CD4-positive, alpha-beta T cell treated with Interleukin-4 for 1 hour (primary cell): Measurements from ENCODE around the gene HTT.
A peak's percentile ranks its signal among the peaks of the same experiment; 100 is the strongest.

ENCODE experiments used
- DNase-seq, 2 donors: peaks; one replicate each; pipeline ENCODE4 v3.0.0-alpha.2; 2020 to 2022

Gene HTT

GRCh38 chr4:3205995-3206394, 131.5 kb downstream of the HTT start:
- DNase-seq = peak in 1 of 2 donors; percentile 4

DNA sequence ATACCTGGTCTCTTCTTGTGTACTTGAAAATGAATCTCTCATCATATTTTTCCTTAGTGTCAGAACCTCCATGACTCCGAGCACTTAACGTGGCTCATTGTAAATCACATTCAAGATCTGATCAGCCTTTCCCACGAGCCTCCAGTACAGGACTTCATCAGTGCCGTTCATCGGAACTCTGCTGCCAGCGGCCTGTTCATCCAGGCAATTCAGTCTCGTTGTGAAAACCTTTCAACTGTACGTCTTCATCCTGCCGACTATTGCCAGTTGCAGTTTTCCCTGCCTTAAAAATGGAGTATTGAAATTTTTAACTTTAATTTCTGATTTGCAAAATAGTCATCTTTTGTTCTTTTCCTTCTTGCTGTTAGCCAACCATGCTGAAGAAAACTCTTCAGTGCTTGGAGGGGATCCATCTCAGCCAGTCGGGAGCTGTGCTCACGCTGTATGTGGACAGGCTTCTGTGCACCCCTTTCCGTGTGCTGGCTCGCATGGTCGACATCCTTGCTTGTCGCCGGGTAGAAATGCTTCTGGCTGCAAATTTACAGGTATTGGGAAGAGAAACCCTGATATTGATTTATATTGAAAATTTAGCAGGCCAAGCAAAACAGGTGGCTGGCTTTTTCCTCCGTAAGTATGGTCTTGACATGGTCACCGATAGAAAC, 132.1 kb downstream of the HTT start:
- DNase-seq = no peak

- no peak for DNase-seq
Observed at GRCh38 chr4:3207531-3208037, 133.1 kb downstream of the HTT start.

- no peak for DNase-seq
Observed at GRCh38 chr4:3208826-3209225, 134.3 kb downstream of the HTT start.

GRCh38 chr4:3209551-3210325, 135.3 kb downstream of the HTT start:
- DNase-seq = no peak

DNA sequence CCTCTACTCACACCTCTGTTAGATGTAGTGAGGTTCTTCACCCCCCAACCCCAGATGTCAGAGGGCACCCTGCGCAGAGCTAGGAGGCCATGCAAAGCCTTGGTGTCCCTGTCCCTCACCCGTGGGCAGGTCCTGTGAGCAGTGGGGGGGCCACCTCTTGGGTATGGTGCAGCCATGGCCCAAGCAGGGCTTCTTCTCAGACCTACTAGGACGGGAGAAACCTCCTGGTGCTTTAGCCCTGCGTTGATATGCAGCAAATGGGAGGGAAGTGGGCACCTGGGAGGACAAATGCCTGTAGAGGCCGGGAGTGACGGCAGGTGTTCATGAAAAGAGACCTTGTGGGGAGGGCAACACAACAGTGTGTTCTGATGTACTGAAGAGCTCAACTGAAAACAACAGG, 136.0 kb downstream of the HTT start:
- no peak for DNase-seq

- DNase-seq = no peak
Observed at GRCh38 chr4:3211866-3212265, 137.4 kb downstream of the HTT start.

GRCh38 chr4:3212391-3213105, 138.1 kb downstream of the HTT start:
- no peak for DNase-seq

DNA sequence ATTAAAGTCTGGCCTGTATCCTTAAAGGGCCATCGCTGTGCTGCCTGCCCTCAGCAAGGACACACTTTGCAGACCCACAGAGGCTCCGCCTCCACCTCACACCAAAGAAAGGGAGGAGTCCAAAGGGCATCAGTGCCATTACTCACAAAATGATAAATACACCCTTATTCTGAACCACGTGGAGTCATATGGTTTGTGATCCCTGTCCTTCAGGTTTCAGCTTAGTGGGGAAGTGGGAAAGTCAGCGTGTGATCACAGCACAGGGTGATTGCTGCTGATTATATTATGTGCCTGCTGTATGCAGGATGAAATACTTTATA, 138.6 kb downstream of the HTT start:
- no peak for DNase-seq

DNA sequence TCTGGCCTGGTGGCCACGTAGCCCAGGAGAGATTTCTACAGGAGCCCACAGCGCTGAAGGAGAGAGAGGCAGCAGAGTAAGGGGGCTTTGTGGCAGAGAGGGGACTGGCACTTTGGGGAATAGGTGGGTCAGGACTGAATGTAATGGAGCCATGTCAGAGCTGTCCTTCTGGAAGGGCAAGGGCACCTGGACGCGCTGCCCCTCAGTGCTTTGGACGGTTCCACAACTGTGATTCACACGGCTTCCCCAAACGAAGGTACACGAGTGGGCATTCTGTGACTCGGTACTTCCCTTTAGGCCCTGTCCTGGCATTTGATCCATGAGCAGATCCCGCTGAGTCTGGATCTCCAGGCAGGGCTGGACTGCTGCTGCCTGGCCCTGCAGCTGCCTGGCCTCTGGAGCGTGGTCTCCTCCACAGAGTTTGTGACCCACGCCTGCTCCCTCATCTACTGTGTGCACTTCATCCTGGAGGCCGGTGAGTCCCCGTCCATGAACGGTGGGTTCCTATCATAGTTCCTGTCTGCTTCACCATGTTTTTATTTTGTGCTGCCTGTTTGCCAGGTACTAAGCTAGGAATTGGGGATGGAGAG, 139.3 kb downstream of the HTT start:
- DNase-seq = no peak

GRCh38 chr4:3215256-3215655, 140.8 kb downstream of the HTT start:
- no peak for DNase-seq

GRCh38 chr4:3215733-3216132, 141.3 kb downstream of the HTT start:
- no peak for DNase-seq

- no peak for DNase-seq
Observed at GRCh38 chr4:3217266-3217665, 142.8 kb downstream of the HTT start.

GRCh38 chr4:3217771-3218170, 143.3 kb downstream of the HTT start:
- no peak for DNase-seq

- DNase-seq = no peak
Observed at GRCh38 chr4:3218824-3219760, 144.6 kb downstream of the HTT start.

- no peak for DNase-seq
Observed at GRCh38 chr4:3219761-3220475, 145.4 kb downstream of the HTT start.

DNA sequence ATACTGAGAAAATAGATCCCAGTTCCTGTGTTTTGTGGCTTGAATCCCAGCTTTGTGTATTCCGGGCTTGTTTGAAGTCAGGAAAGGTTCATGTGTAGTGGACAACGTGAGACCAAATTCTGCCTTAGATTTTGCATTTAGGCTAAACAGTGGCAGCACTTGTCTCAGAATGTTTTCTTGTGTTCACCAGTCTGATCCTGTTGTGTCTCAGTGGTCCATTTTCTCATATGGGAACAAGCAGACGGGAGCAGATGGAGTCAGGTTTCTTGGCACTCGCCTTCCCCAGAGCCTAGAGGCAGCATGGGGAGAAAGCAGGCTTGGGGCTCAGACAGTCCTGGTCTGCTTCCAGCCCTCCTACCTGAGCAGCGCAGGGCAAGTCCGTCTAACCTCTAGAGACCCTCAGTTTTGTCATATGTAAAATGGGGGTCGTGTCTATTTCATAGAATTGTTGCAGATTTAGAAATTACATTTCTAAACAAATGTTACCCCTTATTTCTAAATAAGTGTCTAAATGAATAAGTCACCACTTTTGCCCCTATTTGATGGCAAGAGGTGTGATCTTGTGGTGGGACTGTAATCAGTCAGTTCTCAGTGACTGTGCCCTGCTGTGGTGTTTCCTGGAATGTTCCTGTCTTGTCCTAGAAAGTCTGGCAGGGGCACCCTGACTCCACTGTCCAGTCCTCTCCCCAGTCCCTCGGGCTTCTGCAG, 146.1 kb downstream of the HTT start:
- no peak for DNase-seq

DNA sequence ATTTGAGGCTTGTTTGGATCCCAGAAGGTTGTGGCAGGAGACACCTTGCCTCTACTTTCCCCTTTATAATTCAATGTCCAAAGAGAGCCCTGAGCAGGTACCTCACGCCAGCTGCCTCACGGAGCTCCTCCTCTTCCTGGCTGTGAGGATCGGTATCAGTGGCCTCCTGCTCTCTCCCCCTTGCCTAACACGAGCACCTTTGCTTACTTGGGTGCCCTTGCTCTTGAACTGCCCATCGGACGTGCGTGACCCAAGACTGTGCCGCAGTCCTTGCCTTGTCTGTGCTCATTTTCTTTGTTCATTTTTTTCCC, 146.7 kb downstream of the HTT start:
- DNase-seq = no peak

DNA sequence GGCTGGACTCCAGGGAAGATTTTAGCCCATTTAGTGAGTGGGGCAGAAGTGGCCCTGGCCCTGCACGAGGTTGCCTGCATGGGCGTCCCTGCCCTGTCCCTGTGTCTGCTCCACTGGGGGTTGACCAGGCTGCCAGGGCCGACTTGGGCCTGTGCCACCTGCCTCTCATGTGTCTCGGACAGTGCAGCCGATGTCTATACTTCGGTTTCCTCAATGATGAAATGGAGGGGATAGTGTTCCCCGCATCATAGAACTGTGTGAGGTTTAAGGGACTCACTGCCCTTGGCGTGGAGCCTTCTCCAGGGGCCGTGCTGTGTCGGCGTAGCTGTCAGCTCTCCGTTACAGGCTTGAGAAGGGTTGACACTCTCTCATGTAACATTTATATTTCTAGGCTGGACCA, 147.5 kb downstream of the HTT start:
- DNase-seq = no peak

GRCh38 chr4:3223346-3223745, 148.9 kb downstream of the HTT start:
- DNase-seq = no peak
